ENCODE results near the gene MIOS.

- TF ChIP-seq CTCF (conservative IDR thresholded peaks at IDR 0.05; ENCODE audit: low read length) (no peak), EZH2phosphoT487 (IDR thresholded peaks at IDR 0.05; ENCODE audit: borderline replicate concordance) (no peak)
Observed at GRCh38 chr7:7583731-7584130, 17.0 kb downstream of the MIOS start.
